Body of pancreas (tissue), 4 donors: Measurements from ENCODE around the gene AP2A2.

Experiments
- POLR2A ChIP-seq, 3 donors: fragments of 450-650 bp; IDR thresholded peaks; one replicate each; pipeline ENCODE4 v1.6.1; 2016; ENCODE audit warnings: antibody characterized with exemption in 3 of 3, mild to moderate bottlenecking in 2 of 3
- TF ChIP-seq, protein P1 (sequence below), 7 experiments: fragments of 450-650 bp in 4 of 7; fragments of 200-600 bp in 3 of 7; sonication (generic) in 3 of 7; IDR thresholded peaks; one replicate each; pipeline ENCODE4 v1.5.1; 2016 to 2019; ENCODE audit warnings: antibody characterized with exemption in 7 of 7

DNA sequence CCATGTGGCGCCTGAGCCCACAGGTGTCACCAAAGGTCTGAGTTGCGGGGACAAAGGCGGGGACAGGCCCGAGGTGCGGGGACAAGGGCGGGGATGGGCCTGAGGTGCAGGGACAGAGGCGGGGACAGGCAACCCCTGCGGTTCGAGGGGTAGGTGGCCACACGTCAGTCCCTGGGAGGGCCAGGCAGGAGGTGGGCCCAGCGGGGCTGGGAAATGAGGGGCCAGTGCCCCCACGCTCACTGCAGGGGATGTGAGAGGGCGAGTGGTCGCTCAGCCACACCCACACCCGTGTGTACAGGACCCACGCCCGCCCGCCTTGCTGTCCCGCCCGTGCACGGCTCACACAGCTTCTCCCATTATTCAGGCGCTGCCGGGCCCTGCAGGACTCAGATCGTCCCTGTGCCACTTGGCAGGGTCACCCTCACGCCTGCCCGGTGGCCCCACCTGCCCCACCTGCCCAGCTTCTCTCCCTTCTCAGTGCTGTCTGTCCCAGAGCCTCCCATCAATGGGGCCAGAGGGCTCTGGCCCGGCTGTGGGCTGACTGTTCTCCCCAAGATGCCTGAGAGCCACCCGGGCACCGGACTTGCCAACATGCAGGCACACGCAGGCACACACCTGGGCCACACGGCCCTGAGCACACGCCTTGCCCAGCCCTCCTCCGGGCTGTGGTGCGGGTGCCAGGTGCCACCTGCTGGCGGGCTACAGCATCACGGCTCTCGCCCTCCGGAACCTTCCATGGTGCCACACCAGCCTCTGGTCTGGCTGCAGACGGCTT, 125.1 kb downstream of the AP2A2 start:
- TF ChIP-seq, protein P1, sequence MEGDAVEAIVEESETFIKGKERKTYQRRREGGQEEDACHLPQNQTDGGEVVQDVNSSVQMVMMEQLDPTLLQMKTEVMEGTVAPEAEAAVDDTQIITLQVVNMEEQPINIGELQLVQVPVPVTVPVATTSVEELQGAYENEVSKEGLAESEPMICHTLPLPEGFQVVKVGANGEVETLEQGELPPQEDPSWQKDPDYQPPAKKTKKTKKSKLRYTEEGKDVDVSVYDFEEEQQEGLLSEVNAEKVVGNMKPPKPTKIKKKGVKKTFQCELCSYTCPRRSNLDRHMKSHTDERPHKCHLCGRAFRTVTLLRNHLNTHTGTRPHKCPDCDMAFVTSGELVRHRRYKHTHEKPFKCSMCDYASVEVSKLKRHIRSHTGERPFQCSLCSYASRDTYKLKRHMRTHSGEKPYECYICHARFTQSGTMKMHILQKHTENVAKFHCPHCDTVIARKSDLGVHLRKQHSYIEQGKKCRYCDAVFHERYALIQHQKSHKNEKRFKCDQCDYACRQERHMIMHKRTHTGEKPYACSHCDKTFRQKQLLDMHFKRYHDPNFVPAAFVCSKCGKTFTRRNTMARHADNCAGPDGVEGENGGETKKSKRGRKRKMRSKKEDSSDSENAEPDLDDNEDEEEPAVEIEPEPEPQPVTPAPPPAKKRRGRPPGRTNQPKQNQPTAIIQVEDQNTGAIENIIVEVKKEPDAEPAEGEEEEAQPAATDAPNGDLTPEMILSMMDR (IDR thresholded peaks at IDR 0.05) = peak; percentile 91 to 99 (median 98)
- no peak for TF ChIP-seq POLR2A (IDR thresholded peaks at IDR 0.05)
